Effector memory CD4-positive, alpha-beta T cell (primary cell): Measurements from ENCODE around the gene SYT6.

ENCODE experiments used
- DNase-seq, 3 donors: peaks; one replicate each; pipeline ENCODE4 v3.0.0-alpha.2; 2020
- H3K27ac ChIP-seq: 2 replicates; pipeline ENCODE4 v1.7.0; 2013; ENCODE audit warnings: mild to moderate bottlenecking, low read length, moderate library complexity; ENCODE audit not compliant: insufficient read depth, poor library complexity, severe bottlenecking
- H3K27me3 ChIP-seq: replicated peaks from 2 replicates; pipeline ENCODE4 v1.7.0; 2013; ENCODE audit warnings: mild to moderate bottlenecking, low read length; ENCODE audit not compliant: insufficient read depth, control insufficient read depth, poor library complexity, severe bottlenecking
- H3K36me3 ChIP-seq: 2 replicates; pipeline ENCODE4 v1.7.0; 2013; ENCODE audit warnings: mild to moderate bottlenecking, low read length, moderate library complexity; ENCODE audit not compliant: control insufficient read depth, insufficient read depth
- H3K4me1 ChIP-seq: 2 replicates; pipeline ENCODE4 v1.7.0; 2013; ENCODE audit warnings: low read length, mild to moderate bottlenecking; ENCODE audit not compliant: control insufficient read depth, insufficient read depth, poor library complexity, severe bottlenecking
- H3K4me3 ChIP-seq: 2 replicates; pipeline ENCODE4 v1.7.0; 2013; ENCODE audit warnings: low read length, low read depth, mild to moderate bottlenecking; ENCODE audit not compliant: insufficient read depth, poor library complexity, severe bottlenecking
- H3K9me3 ChIP-seq: 2 replicates; pipeline ENCODE4 v1.7.0; 2013; ENCODE audit warnings: mild to moderate bottlenecking, low read length, moderate library complexity; ENCODE audit not compliant: control insufficient read depth

The SYT6 gene

GRCh38 chr1:114155706-114156105 is 2.0 kb upstream of the SYT6 start:
- H3K4me3 ChIP-seq, result no peak overlapping the region
- peaks cover 20% of the 10 kb centered on the region for H3K4me1 ChIP-seq
- no peak overlapping the region for H3K27ac ChIP-seq
- DNase-seq, result no peak
- H3K36me3 ChIP-seq, result no peaks in the 10 kb centered on the region
- peaks cover 54% of the 10 kb centered on the region for H3K27me3 ChIP-seq
- no peaks in the 10 kb centered on the region for H3K9me3 ChIP-seq

GRCh38 chr1:114154963-114155322 is 1.3 kb upstream of the SYT6 start:
- Histone ChIP-seq H3K36me3 (no peaks in the 10 kb centered on the region), H3K27me3 (peaks cover 55% of the 10 kb centered on the region), H3K4me3 (no peak overlapping the region), H3K4me1 (peaks cover 20% of the 10 kb centered on the region), H3K9me3 (no peaks in the 10 kb centered on the region), H3K27ac (no peak overlapping the region)
- no peak for DNase-seq

- H3K36me3 ChIP-seq, result no peaks in the 10 kb centered on the region
- DNase-seq, result no peak
- H3K27ac ChIP-seq, result no peak overlapping the region
- no peaks in the 10 kb centered on the region for H3K9me3 ChIP-seq
- peak overlapping the region; percentile 34 for H3K4me3 ChIP-seq
- peaks cover 20% of the 10 kb centered on the region for H3K4me1 ChIP-seq
- peaks cover 55% of the 10 kb centered on the region for H3K27me3 ChIP-seq
Measured at GRCh38 chr1:114154146-114154962, 685 bp upstream of the SYT6 start.

DNA sequence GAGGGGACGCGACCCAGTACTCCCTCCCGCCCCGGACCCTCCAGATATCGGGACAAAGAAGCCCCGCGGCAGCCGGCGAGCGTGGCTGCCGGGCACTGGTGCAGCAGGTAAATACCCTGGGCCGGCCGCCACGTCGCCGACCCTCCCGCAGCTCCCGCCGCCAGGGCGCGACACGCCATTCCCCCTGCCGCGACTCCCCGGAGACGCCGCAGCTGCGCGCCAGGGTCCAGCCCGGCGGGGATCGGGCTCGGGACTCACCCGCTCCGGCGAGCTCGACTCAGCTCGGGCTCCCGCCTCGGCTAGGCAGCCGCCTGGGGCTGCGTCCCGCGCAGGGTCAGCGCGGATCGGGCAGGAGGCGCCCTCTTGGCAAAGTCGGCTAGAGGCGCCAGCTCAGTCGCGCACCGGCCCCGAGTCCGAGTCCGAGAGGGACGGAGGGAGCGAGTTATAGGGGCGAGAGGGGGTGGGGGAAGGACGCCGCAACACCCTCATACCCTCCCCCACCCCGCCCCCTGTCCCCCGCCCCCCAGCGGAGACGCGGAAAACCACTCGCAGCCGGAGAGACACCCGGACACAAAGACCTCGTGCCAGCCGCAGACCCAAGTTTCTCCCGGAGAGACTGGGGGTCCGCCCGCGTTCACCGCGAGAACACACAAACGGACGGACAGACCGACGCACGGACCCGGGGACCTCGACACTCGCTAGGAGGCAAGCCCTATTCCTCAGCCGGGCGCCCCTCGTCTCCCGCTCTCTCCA is 985 bp downstream of the SYT6 start:
- H3K4me3 ChIP-seq, result peak overlapping the region; percentile 34
- no peaks in the 10 kb centered on the region for H3K36me3 ChIP-seq
- peaks cover 20% of the 10 kb centered on the region for H3K4me1 ChIP-seq
- peaks cover 55% of the 10 kb centered on the region for H3K27me3 ChIP-seq
- no peak overlapping the region for H3K27ac ChIP-seq
- no peak for DNase-seq
- H3K9me3 ChIP-seq, result no peaks in the 10 kb centered on the region

DNA sequence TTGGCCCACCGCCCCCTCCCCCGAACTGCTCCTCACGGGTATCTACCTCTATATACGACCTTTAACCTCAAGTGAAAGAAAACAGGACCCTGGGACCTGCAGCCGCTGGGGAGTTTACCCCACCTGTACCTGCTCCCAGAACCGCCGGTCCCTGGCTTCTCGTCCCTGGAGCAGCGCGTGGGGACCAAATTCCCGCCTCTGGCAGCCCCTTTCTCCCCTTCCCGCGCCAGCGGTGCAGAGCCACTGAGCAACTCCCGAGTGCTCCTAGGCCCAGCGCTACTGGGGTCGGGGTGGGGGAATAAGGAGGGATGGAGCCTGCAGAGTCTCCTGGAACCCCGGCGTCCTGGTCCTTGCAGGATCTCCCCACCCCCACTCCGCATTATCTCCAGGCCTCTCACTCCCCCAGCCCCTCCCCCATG is 1.6 kb downstream of the SYT6 start:
- H3K27ac ChIP-seq, result no peak overlapping the region
- peaks cover 20% of the 10 kb centered on the region for H3K4me1 ChIP-seq
- H3K9me3 ChIP-seq, result no peaks in the 10 kb centered on the region
- H3K36me3 ChIP-seq, result no peaks in the 10 kb centered on the region
- no peak for DNase-seq
- peaks cover 55% of the 10 kb centered on the region for H3K27me3 ChIP-seq
- no peak overlapping the region for H3K4me3 ChIP-seq

GRCh38 chr1:114150016-114150415 is 3.7 kb downstream of the SYT6 start:
- no peak for DNase-seq
- Histone ChIP-seq H3K9me3 (no peaks in the 10 kb centered on the region), H3K4me1 (peaks cover 20% of the 10 kb centered on the region), H3K27me3 (peaks cover 38% of the 10 kb centered on the region), H3K36me3 (no peaks in the 10 kb centered on the region), H3K4me3 (no peak overlapping the region), H3K27ac (no peak overlapping the region)

DNA sequence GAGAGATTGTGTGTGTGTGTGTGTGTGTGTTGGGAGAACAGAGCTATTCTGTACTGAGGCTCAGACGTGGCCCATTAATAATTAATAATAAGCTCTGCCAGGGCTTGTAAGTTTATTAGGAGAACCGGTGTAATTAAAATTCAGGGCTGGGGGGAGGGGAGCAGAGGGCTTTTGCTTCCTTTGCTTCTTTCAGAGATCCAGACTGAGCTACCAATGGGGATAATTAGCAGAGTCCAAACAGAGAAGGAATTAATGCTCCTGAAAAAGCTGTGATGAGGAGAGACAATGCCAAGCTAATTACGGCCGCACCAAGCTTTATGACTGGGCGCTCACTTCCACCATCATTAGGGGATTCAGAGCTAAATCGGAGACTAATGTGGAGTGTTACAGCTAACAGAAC is 4.5 kb downstream of the SYT6 start:
- Histone ChIP-seq H3K27ac (no peak overlapping the region), H3K27me3 (peaks cover 32% of the 10 kb centered on the region), H3K4me1 (peaks cover 18% of the 10 kb centered on the region), H3K9me3 (no peaks in the 10 kb centered on the region), H3K4me3 (no peak overlapping the region), H3K36me3 (no peaks in the 10 kb centered on the region)
- no peak for DNase-seq

DNA sequence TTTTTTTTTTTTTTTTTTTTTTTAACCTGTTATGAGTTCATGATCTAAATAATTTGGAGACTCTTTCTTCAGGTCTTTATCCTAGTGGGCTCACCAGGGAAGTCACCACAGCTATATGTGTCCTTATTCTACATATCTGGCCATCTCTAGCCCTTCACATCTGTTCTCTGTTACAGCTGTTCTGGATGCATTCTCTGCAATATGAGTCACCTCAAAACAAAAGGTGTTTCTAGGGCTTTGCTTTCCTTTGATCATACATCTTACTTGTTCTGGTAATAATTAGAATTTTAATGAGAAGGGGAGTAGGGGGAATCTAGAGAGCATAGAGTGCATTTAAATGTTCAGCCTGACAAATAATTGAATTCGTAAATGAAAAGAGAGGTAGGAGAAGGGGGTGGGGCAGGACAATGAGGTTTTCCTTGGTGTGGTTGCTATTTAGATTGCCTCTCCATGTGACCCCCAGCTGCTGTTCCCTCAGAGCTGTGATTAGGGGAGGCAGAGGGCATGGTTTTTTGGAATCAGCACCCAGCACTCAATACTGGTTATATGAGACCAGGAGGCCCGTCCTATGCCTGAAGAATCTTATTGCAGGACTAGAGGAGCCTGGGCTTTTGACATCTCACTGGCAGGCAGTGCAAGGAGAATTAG is 8.0 kb downstream of the SYT6 start:
- H3K4me1 ChIP-seq, result no peaks in the 10 kb centered on the region
- DNase-seq, result no peak
- H3K36me3 ChIP-seq, result no peaks in the 10 kb centered on the region
- H3K4me3 ChIP-seq, result no peak overlapping the region
- H3K9me3 ChIP-seq, result no peaks in the 10 kb centered on the region
- H3K27ac ChIP-seq, result no peak overlapping the region
- peaks cover under 1% of the 10 kb centered on the region for H3K27me3 ChIP-seq

GRCh38 chr1:114144016-114144415 is 9.7 kb downstream of the SYT6 start:
- Histone ChIP-seq H3K4me3 (no peak overlapping the region), H3K36me3 (no peaks in the 10 kb centered on the region), H3K4me1 (no peaks in the 10 kb centered on the region), H3K27ac (no peak overlapping the region), H3K9me3 (no peaks in the 10 kb centered on the region), H3K27me3 (no peaks in the 10 kb centered on the region)
- no peak for DNase-seq

GRCh38 chr1:114139540-114139939 is 14.1 kb downstream of the SYT6 start:
- H3K9me3 ChIP-seq, result no peaks in the 10 kb centered on the region
- H3K27me3 ChIP-seq, result no peaks in the 10 kb centered on the region
- no peaks in the 10 kb centered on the region for H3K4me1 ChIP-seq
- no peaks in the 10 kb centered on the region for H3K36me3 ChIP-seq
- DNase-seq, result no peak
- no peak overlapping the region for H3K27ac ChIP-seq
- H3K4me3 ChIP-seq, result no peak overlapping the region
